Natural killer cell treated with Interleukin-12 subunit alpha and Interleukin-12 subunit beta and Interleukin-15 and Interleukin-18, amount 100 ng/mL, for 72 hours (primary cell): ENCODE data around the gene PRDM2. TPM values are rescaled to one million over a fixed set of nuclear protein-coding genes. Genes with fewer than 3 reads are reported as not detected.
"Not testable (repeated sequence)": the region's sequence is repeated elsewhere in the genome, so short reads cannot be mapped to it uniquely, and the experiment has no call there.

Experiments
- ATAC-seq, 2 donors: fragments of 150-1000 bp; cut with Tn5 transposase in 1 of 2; sonication (Bioruptor Pico), chemical (Tn5 transposase) in 1 of 2; 2 replicates each; pipeline ENCODE4 v1.10.0; 2021
- DNase-seq: peaks from one replicate; pipeline ENCODE4 v3.0.0; 2022; ENCODE audit warnings: low spot score
- H3K27ac Mint-ChIP-seq, 2 donors: 1 replicate in 1 of 2; 2 replicates in 1 of 2; pipeline ENCODE4 v1.8.0; 2022; ENCODE audit warnings: mixed read lengths in 2 of 2, mild to moderate bottlenecking in 1 of 2, moderate library complexity in 1 of 2
- H3K27me3 Mint-ChIP-seq, 2 donors: 1 replicate in 1 of 2; 2 replicates in 1 of 2; pipeline ENCODE4 v1.8.0; 2022; ENCODE audit warnings: mixed read lengths in 2 of 2
- H3K36me3 Mint-ChIP-seq: one replicate; pipeline ENCODE4 v1.8.0; 2022; ENCODE audit warnings: mixed read lengths
- H3K4me1 Mint-ChIP-seq, 2 donors: 1 replicate in 1 of 2; 2 replicates in 1 of 2; pipeline ENCODE4 v1.8.0; 2022; ENCODE audit warnings: low read depth in 2 of 2, mixed read lengths in 2 of 2, mild to moderate bottlenecking in 1 of 2
- H3K4me3 Mint-ChIP-seq: one replicate; pipeline ENCODE4 v1.8.0; 2022; ENCODE audit warnings: mixed read lengths
- H3K9me3 Mint-ChIP-seq: 2 replicates; pipeline ENCODE4 v1.8.0; 2022; ENCODE audit warnings: mixed read lengths
- total RNA-seq, 2 donors: library from RNA; stranded (reverse); gene quantifications; one replicate each; pipeline ENCODE4 v1.2.3, GENCODE V29; 2022

PRDM2 gene
- total RNA-seq, 2 donors from 2014 or later = 80.1 to 91.3 TPM

GRCh38 chr1:13703558-13704490 lies 3.8 kb downstream of the PRDM2 start:
- no peak overlapping the region for H3K4me3 Mint-ChIP-seq

GRCh38 chr1:13706046-13706445 lies 6.1 kb downstream of the PRDM2 start:
- no peak for DNase-seq
- Mint-ChIP-seq H3K36me3 (peaks cover 6% of the 10 kb centered on the region), H3K4me3 (no peak overlapping the region), H3K27me3 (no peaks in the 10 kb centered on the region), H3K4me1 (peaks cover 26 to 29% of the 10 kb centered on the region in 2 donors), H3K9me3 (no peaks in the 10 kb centered on the region), H3K27ac (peak overlapping the region in 1 of 2 donors; percentile 28)
- ATAC-seq = no peak

More at GRCh38 chr1:13703558-13704490, 3.8 kb downstream of the PRDM2 start:
- Mint-ChIP-seq H3K4me1 (peaks cover 33 to 40% of the 10 kb centered on the region in 2 donors), H3K9me3 (peaks cover 3% of the 10 kb centered on the region), H3K27ac (peak overlapping the region; percentile 83 to 95), H3K27me3 (no peaks in the 10 kb centered on the region), H3K36me3 (peaks cover 17% of the 10 kb centered on the region)
- DNase-seq = no peak
- ATAC-seq = no peak

- no peaks in the 10 kb centered on the region for H3K27me3 Mint-ChIP-seq
Measured at GRCh38 chr1:13707164-13707563, 7.2 kb downstream of the PRDM2 start.

GRCh38 chr1:13708380-13708982 lies 8.5 kb downstream of the PRDM2 start:
- Mint-ChIP-seq H3K27me3 (no peaks in the 10 kb centered on the region), H3K36me3 (peaks cover 6% of the 10 kb centered on the region), H3K9me3 (no peaks in the 10 kb centered on the region), H3K27ac (no peak overlapping the region), H3K4me1 (peaks cover 11 to 14% of the 10 kb centered on the region in 2 donors), H3K4me3 (no peak overlapping the region)
- no peak for ATAC-seq
- DNase-seq = no peak

More at GRCh38 chr1:13707164-13707563, 7.2 kb downstream of the PRDM2 start:
- Mint-ChIP-seq H3K4me1 (peaks cover 16 to 20% of the 10 kb centered on the region in 2 donors), H3K27ac (no peak overlapping the region), H3K9me3 (no peaks in the 10 kb centered on the region), H3K4me3 (no peak overlapping the region), H3K36me3 (peaks cover 6% of the 10 kb centered on the region)
- ATAC-seq = no peak
- DNase-seq = no peak

- peaks cover 14 to 16% of the 10 kb centered on the region in 2 donors for H3K4me1 Mint-ChIP-seq
- H3K9me3 Mint-ChIP-seq = no peaks in the 10 kb centered on the region
- H3K36me3 Mint-ChIP-seq = peaks cover 6% of the 10 kb centered on the region
- H3K4me3 Mint-ChIP-seq = no peak overlapping the region
- H3K27me3 Mint-ChIP-seq = no peaks in the 10 kb centered on the region
- H3K27ac Mint-ChIP-seq = peak overlapping the region in 1 of 2 donors; percentile 24
- ATAC-seq (no peak), DNase-seq (no peak)
Measured at GRCh38 chr1:13710086-13710485, 10.1 kb downstream of the PRDM2 start.

GRCh38 chr1:13714851-13715250 lies 14.9 kb downstream of the PRDM2 start:
- Mint-ChIP-seq H3K27me3 (no peaks in the 10 kb centered on the region), H3K4me3 (no peak overlapping the region), H3K4me1 (peaks cover 6 to 21% of the 10 kb centered on the region in 2 donors), H3K36me3 (no peaks in the 10 kb centered on the region), H3K9me3 (no peaks in the 10 kb centered on the region), H3K27ac (no peak overlapping the region)
- DNase-seq = no peak
- no peak for ATAC-seq

GRCh38 chr1:13715616-13716287 lies 15.8 kb downstream of the PRDM2 start:
- H3K27me3 Mint-ChIP-seq, DNase-seq, H3K4me3 Mint-ChIP-seq, H3K36me3 Mint-ChIP-seq, H3K27ac Mint-ChIP-seq, H3K9me3 Mint-ChIP-seq, ATAC-seq: not testable (repeated sequence)
- peaks cover 6 to 16% of the 10 kb centered on the region in 2 donors for H3K4me1 Mint-ChIP-seq

- ATAC-seq (no peak), DNase-seq (no peak)
- Mint-ChIP-seq H3K27ac (peak overlapping the region; percentile 60 to 65), H3K9me3 (no peaks in the 10 kb centered on the region), H3K4me3 (no peak overlapping the region), H3K36me3 (no peaks in the 10 kb centered on the region), H3K27me3 (no peaks in the 10 kb centered on the region), H3K4me1 (peaks cover 23% of the 10 kb centered on the region in 2 donors)
Measured at GRCh38 chr1:13722808-13723360, 22.9 kb downstream of the PRDM2 start.

- DNase-seq (no peak), ATAC-seq (peak; percentile 79 to 95)
- no peaks in the 10 kb centered on the region for H3K9me3 Mint-ChIP-seq
- H3K4me3 Mint-ChIP-seq = peak overlapping the region; percentile 53
- H3K4me1 Mint-ChIP-seq = peaks cover 18 to 23% of the 10 kb centered on the region in 2 donors
- H3K27me3 Mint-ChIP-seq = no peaks in the 10 kb centered on the region
- H3K36me3 Mint-ChIP-seq = no peaks in the 10 kb centered on the region
- H3K27ac Mint-ChIP-seq = peak overlapping the region; percentile 60 to 65
Measured at GRCh38 chr1:13723810-13724209, 23.8 kb downstream of the PRDM2 start.

- no peaks in the 10 kb centered on the region for H3K27me3 Mint-ChIP-seq
- no peak for ATAC-seq
- no peak overlapping the region for H3K4me3 Mint-ChIP-seq
- H3K4me1 Mint-ChIP-seq = peaks cover 32 to 36% of the 10 kb centered on the region in 2 donors
- DNase-seq = no peak
- no peaks in the 10 kb centered on the region for H3K36me3 Mint-ChIP-seq
- H3K9me3 Mint-ChIP-seq = no peaks in the 10 kb centered on the region
- peak overlapping the region in 1 of 2 donors; percentile 16 for H3K27ac Mint-ChIP-seq
Measured at GRCh38 chr1:13725714-13726175, 25.8 kb downstream of the PRDM2 start.

- no peaks in the 10 kb centered on the region for H3K9me3 Mint-ChIP-seq
- DNase-seq (no peak), ATAC-seq (no peak)
- H3K4me3 Mint-ChIP-seq = no peak overlapping the region
- H3K27me3 Mint-ChIP-seq = no peaks in the 10 kb centered on the region
- H3K27ac Mint-ChIP-seq = peak overlapping the region; percentile 39 to 99
- peaks cover 47 to 52% of the 10 kb centered on the region in 2 donors for H3K4me1 Mint-ChIP-seq
- no peaks in the 10 kb centered on the region for H3K36me3 Mint-ChIP-seq
Measured at GRCh38 chr1:13728091-13728715, 28.2 kb downstream of the PRDM2 start.

- Mint-ChIP-seq H3K4me1 (peaks cover 52 to 63% of the 10 kb centered on the region in 2 donors), H3K27ac (peak overlapping the region; percentile 89 to 99), H3K9me3 (no peaks in the 10 kb centered on the region), H3K4me3 (peak overlapping the region; percentile 86), H3K36me3 (no peaks in the 10 kb centered on the region), H3K27me3 (no peaks in the 10 kb centered on the region)
- ATAC-seq (peak in 1 of 2 donors; percentile 32), DNase-seq (no peak)
Measured at GRCh38 chr1:13730291-13730690, 30.3 kb downstream of the PRDM2 start.
